ENCODE data around the gene VAV2.
"Not testable (repeated sequence)": the region's sequence is repeated elsewhere in the genome, so short reads cannot be mapped to it uniquely, and the experiment has no call there.

The VAV2 gene

GRCh38 chr9:133990366-133991213 lies 1.5 kb downstream of the VAV2 start:
- peak overlapping the region; percentile 66 for H3K4me3 ChIP-seq (ENCODE audit: control insufficient read depth, low read depth, low read length)
- peak; percentile 84 for DNase-seq (ENCODE audit: low read depth)
- TF ChIP-seq CTCF (conservative IDR thresholded peaks at IDR 0.05; ENCODE audit: control insufficient read depth, insufficient read depth, low read depth, low read length) = no peak

GRCh38 chr9:133989625-133990365 lies 2.3 kb downstream of the VAV2 start:
- H3K4me3 ChIP-seq (ENCODE audit: control insufficient read depth, low read depth, low read length) = no peak overlapping the region
- TF ChIP-seq CTCF (conservative IDR thresholded peaks at IDR 0.05; ENCODE audit: control insufficient read depth, insufficient read depth, low read depth, low read length) = no peak
- no peak for DNase-seq (ENCODE audit: low read depth)

GRCh38 chr9:133988771-133989170 lies 3.4 kb downstream of the VAV2 start:
- H3K4me3 ChIP-seq (ENCODE audit: control insufficient read depth, low read depth, low read length); DNase-seq (ENCODE audit: low read depth): not testable (repeated sequence)

DNA sequence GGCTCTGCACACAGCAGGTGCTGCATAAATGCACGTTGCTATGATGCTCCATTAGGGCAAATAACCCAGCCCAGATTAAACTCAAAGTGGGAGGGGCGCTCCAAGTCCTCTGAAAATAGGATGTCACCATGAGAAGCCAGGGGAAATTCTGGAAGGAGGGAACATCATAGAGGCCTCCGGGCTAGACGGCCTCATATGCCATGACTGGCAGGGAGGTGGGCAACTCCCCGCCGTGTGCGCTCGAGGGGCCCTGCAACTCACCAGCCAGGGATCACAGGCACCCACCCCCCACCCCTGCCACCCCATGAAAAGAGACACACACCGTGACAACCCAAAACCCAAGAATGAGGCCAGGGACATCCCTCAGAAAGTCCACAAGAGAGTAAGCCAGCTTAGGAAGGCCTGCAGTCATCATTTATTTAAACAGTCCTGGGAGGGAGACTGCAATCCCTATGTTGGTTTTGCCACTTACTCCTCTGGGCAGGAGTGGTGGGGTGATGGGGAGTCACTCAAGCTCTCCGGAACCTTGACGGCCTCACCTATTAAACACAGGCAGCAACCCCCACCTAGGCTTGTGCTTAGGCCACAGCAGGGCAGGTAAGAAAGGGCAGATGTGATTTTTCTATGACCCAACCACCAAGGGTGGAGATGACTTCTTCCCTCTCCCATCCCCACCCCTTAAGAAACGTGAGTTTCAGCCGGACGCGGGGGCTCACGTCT lies 4.0 kb downstream of the VAV2 start:
- H3K4me3 ChIP-seq (ENCODE audit: control insufficient read depth, low read depth, low read length) = no peak overlapping the region
- no peak for TF ChIP-seq CTCF (conservative IDR thresholded peaks at IDR 0.05; ENCODE audit: control insufficient read depth, insufficient read depth, low read depth, low read length)
- DNase-seq (ENCODE audit: low read depth) = no peak

DNA sequence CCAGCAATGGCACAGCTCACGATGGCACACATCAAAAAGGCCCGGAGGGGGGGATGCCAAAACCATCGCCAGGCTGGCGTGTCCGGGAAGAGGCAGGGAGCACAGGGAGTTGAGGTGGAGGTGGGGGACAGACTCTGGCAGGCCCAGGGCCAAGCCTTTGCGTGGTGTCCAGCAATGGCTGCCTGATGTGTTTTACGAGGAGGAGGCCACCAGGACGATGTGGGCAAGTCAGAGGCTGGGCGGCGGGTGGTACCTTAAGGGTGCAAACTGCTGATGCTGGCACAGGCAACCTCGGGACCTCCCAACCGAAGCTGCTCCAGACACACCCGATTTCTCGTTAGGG lies 4.7 kb downstream of the VAV2 start:
- no peak for TF ChIP-seq CTCF (conservative IDR thresholded peaks at IDR 0.05; ENCODE audit: control insufficient read depth, insufficient read depth, low read depth, low read length)
- no peak for DNase-seq (ENCODE audit: low read depth)
- no peak overlapping the region for H3K4me3 ChIP-seq (ENCODE audit: control insufficient read depth, low read depth, low read length)

- TF ChIP-seq CTCF (conservative IDR thresholded peaks at IDR 0.05; ENCODE audit: control insufficient read depth, insufficient read depth, low read depth, low read length) = no peak
- H3K4me3 ChIP-seq (ENCODE audit: control insufficient read depth, low read depth, low read length) = no peak overlapping the region
- no peak for DNase-seq (ENCODE audit: low read depth)
Measured at GRCh38 chr9:133986774-133987445, 5.2 kb downstream of the VAV2 start.

Data from fibroblast of mammary gland (primary cell).